Heart right ventricle (tissue), 16 donors: Measurements from ENCODE around the gene BICDL2. TPM values are rescaled to one million over a fixed set of nuclear protein-coding genes. Genes with fewer than 3 reads are reported as not detected.

Experiments used
- ATAC-seq, 8 donors: fragments of 200-7000 bp; cut with Tn5 transposase; one replicate each; pipeline ENCODE4 v1.9.1; 2020; ENCODE audit warnings: mild to moderate bottlenecking in 8 of 8, moderate library complexity in 8 of 8, moderate number of reproducible peaks in 1 of 8
- DNase-seq, 2 donors: peaks; one replicate each; pipeline ENCODE4 v3.0.0-alpha.2; 2020
- H3K27ac ChIP-seq, 10 donors: fragments of 200-600 bp; sonication (generic) in 2 of 10; one replicate each; pipeline versions ENCODE4 v1.5.0 to v1.8.0; 2020 to 2022; ENCODE audit warnings: mild to moderate bottlenecking in 3 of 10
- H3K27me3 ChIP-seq, 7 donors: fragments of 200-600 bp; one replicate each; pipeline ENCODE4 v1.8.0; 2021 to 2022; ENCODE audit warnings: mild to moderate bottlenecking in 2 of 7
- H3K36me3 ChIP-seq, 9 donors: fragments of 200-600 bp; sonication (generic) in 1 of 9; one replicate each; pipeline versions ENCODE4 v1.5.0 to v1.8.0; 2020 to 2022; ENCODE audit warnings: mild to moderate bottlenecking in 2 of 9
- H3K4me1 ChIP-seq, 9 donors: fragments of 200-600 bp; sonication (generic) in 1 of 9; one replicate each; pipeline versions ENCODE4 v1.5.0 to v1.8.0; 2020 to 2022; ENCODE audit warnings: mild to moderate bottlenecking in 4 of 9
- H3K4me3 ChIP-seq, 10 donors: fragments of 200-600 bp; sonication (generic) in 2 of 10; one replicate each; pipeline versions ENCODE4 v1.5.0 to v1.8.0; 2020 to 2022; ENCODE audit warnings: mild to moderate bottlenecking in 7 of 10, moderate library complexity in 2 of 10
- H3K9me3 ChIP-seq, 11 donors: fragments of 200-600 bp in 10 of 11; sonication (generic) in 2 of 11; one replicate each; pipeline versions ENCODE4 v1.5.0 to v1.8.0; 2013 to 2022; ENCODE audit warnings: mild to moderate bottlenecking in 2 of 11, control low read depth in 1 of 11, moderate library complexity in 1 of 11
- WGBS, 2 donors: extraction: QIAGEN DNeasy Blood & Tissue Kit; methylation state at CpG; one replicate each; pipeline ENCODE4 v1.1.7; 2013; ENCODE audit warnings: inconsistent platforms in 1 of 2; 5-methylcytosine and 5-hydroxymethylcytosine counted together
- intact Hi-C, 10 donors: fragments of 100-400 bp; cut with DNase I; formaldehyde crosslinking; loops; one replicate each; pipeline versions ENCODE4 v1.11.1 to v1.14.2; 2022
- polyA plus RNA-seq, 2 donors: library from polyadenylated mRNA; stranded (reverse); fragments of 200-250 nt; gene quantifications; one replicate each; pipeline ENCODE4 v1.2.3, GENCODE V29; 2013
- total RNA-seq, 10 donors: library from RNA; stranded (reverse); fragmentation: NEBNext Ultra II Directional in 3 of 10; extraction: Animal tissue kit (Norgen Biotek cat#: 25700) in 3 of 10; gene quantifications; one replicate each; pipeline versions ENCODE4 v1.2.1 to v1.2.4, GENCODE V29; 2021 to 2023
- TF ChIP-seq, protein P1 (sequence below), 9 donors: fragments of 200-600 bp; sonication (generic) in 2 of 9; IDR thresholded peaks; one replicate each; pipeline versions ENCODE4 v1.5.0 to v1.8.0; 2021 to 2022; ENCODE audit warnings: antibody characterized with exemption in 9 of 9, mild to moderate bottlenecking in 5 of 9, moderate library complexity in 1 of 9
- donor health status: Arrhythmogenic right ventricular cardiomyopathy.
- donor health status: ischemic (EF 13 %, LVEDD 7.1; RV severe dilation, severe dysfunction).
- donor health status: healthy with polysubstance abuse.
- donor health status: DM: no; HTN: yes; CAD: no.
- donor health status: DM: no; HTN: no; CAD: no.
- donor health status: ischemic (EF 25% LVEDD 6.9; RV normal size, moderate dysfunction).
- donor health status: ischemic (EF 25% LVEDD 5.7; RV mildly dilated, moderate dysfunction).
- donor health status: healthy.
- donor health status: DM: yes; HTN: yes; CAD: no.
- donor health status: Ischemic cardiomyopathy.
- donor health status: ischemic (EF 35%, LVEDD 5.7; RV mildly dilated, moderate dysfunction).
- donor health status: nonischemic (EF 11% LVEDD 7.7; RV severe dilation, severe dysfunction).
- donor health status: DM: yes; HTN: yes; CAD: no.
- donor health status: PGD.
- donor health status: ischemic (EF 29% LVEDD 5.4; RV normal size, mild dysfunction).
- donor health status: nonischemic (EF 23%, LVEDD 6.1; RV moderate dilation, normal function).

The BICDL2 gene
- total and polyA plus RNA-seq, 12 donors = 0.04 TPM; not detected in 11

DNA sequence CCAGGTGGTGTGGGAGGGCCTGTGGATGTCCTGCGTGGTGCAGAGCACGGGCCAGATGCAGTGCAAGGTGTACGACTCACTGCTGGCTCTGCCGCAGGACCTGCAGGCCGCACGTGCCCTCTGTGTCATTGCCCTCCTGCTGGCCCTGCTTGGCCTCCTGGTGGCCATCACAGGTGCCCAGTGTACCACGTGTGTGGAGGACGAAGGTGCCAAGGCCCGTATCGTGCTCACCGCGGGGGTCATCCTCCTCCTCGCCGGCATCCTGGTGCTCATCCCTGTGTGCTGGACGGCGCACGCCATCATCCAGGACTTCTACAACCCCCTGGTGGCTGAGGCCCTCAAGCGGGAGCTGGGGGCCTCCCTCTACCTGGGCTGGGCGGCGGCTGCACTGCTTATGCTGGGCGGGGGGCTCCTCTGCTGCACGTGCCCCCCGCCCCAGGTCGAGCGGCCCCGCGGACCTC is 23.2 kb downstream of the BICDL2 start:
- DNase-seq = no peak
- intact Hi-C loops = no loop called here
- no peak for ATAC-seq
- Histone ChIP-seq H3K36me3 (no peaks in the 10 kb centered on the region), H3K4me1 (peaks cover 0 to 11% (median 7%) of the 10 kb centered on the region in 9 donors), H3K4me3 (no peak overlapping the region), H3K27ac (no peak overlapping the region), H3K9me3 (no peaks in the 10 kb centered on the region), H3K27me3 (peaks cover 19 to 94% (median 73%) of the 10 kb centered on the region in 7 donors)
- TF ChIP-seq, protein P1, sequence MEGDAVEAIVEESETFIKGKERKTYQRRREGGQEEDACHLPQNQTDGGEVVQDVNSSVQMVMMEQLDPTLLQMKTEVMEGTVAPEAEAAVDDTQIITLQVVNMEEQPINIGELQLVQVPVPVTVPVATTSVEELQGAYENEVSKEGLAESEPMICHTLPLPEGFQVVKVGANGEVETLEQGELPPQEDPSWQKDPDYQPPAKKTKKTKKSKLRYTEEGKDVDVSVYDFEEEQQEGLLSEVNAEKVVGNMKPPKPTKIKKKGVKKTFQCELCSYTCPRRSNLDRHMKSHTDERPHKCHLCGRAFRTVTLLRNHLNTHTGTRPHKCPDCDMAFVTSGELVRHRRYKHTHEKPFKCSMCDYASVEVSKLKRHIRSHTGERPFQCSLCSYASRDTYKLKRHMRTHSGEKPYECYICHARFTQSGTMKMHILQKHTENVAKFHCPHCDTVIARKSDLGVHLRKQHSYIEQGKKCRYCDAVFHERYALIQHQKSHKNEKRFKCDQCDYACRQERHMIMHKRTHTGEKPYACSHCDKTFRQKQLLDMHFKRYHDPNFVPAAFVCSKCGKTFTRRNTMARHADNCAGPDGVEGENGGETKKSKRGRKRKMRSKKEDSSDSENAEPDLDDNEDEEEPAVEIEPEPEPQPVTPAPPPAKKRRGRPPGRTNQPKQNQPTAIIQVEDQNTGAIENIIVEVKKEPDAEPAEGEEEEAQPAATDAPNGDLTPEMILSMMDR (IDR thresholded peaks at IDR 0.05) = no peak
- WGBS, 2 donors = 39 to 55% methylated on average over 27 of the region's 27 CpGs

DNA sequence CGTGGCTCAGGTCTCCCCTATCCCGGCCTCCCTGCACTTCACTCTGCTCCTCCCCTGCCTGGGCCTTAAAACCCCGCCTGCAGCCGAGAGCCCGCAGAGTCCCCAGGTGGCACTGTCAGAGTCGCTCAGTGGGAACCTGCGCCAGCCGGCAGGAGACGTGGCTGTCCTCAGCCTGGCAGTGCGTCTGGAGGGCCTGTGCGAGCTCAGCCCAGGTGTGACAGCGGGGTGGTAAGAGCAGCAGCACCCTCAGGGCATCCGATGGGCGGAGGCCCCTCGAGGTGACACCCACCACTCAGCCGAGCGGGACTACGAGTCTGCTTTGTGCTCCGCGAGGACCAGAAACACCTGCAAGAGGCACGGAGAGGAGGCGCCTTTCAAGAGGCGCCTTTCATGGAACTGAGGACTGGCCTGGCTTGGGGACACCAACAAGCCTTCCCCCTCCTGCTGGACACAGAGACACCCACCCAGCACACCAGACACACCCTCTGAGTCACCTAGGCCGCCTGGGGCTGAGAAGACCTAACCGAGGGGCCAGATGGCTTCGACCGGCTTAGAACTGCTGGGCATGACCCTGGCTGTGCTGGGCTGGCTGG is 23.8 kb downstream of the BICDL2 start, which contains the start of gene CLDN9:
Gene CLDN9, plus strand, starts transcription at position 96 of the 593 bp plus-strand sequence. Its CDS starts 440 bp downstream, at position 536.
- peak in 2 of 8 donors; percentile 6 to 34 for ATAC-seq
- Histone ChIP-seq H3K36me3 (no peaks in the 10 kb centered on the region), H3K4me1 (peaks cover 0 to 11% (median 4%) of the 10 kb centered on the region in 9 donors), H3K9me3 (no peaks in the 10 kb centered on the region), H3K27ac (no peak within 1 kb of the TSS), H3K27me3 (peaks cover 18 to 94% (median 73%) of the 10 kb centered on the region in 7 donors), H3K4me3 (no peak within 1 kb of the TSS)
- TF ChIP-seq, protein P1 (IDR thresholded peaks at IDR 0.05) = no peak
- WGBS, 2 donors = 35 to 40% methylated on average over 27 of the region's 27 CpGs
- intact Hi-C loops = no loop called here
- DNase-seq = no peak

DNA sequence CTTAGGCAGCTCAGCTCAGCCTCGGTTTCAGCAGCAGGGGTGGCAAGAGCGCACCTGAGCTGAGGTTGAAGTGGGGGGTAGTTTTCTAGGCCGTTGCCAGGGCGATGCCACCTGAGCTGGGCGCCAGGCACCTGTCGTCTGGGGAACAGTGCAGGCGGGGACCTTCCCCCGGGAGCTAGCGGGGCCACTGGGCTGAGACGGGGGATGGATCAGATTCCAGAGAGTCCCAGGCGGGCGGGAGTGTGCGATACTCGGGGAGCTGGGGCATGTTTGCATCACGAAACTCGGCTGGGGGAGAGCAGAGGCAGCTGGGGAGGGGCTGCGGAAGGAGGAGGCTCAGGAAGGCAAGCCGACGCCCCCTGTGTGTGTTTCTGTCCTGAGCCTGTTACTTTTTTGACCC is 24.5 kb downstream of the BICDL2 start:
- DNase-seq (no peak), ATAC-seq (no peak)
- intact Hi-C loops = no loop called here
- Histone ChIP-seq H3K27me3 (peaks cover 11 to 94% (median 73%) of the 10 kb centered on the region in 7 donors), H3K4me1 (peaks cover 0 to 16% (median 0%) of the 10 kb centered on the region in 9 donors), H3K4me3 (no peak overlapping the region), H3K36me3 (no peaks in the 10 kb centered on the region), H3K27ac (no peak overlapping the region), H3K9me3 (no peaks in the 10 kb centered on the region)
- 5 to 9% methylated on average over 19 of the region's 19 CpGs for WGBS, 2 donors
- TF ChIP-seq, protein P1 (IDR thresholded peaks at IDR 0.05) = no peak

DNA sequence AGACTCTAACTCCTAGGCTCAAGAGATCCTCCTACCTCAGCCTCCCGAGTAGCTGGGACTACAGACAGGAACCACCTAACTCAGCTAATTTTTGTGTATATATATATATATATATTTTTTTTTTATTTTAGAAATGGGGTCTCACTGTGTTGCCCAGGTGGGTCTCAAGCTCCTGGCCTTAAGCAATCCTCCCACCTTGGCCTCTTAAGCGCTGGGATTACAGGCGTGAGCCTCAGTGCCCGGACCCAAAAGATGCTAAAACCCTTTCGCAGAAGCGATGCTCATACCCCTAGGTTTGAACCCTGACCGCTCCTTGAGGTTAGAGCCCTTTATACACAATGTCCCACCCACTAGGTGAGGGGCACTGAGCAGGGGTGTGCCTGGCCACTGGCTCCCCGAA is 26.2 kb downstream of the BICDL2 start:
- WGBS, 2 donors = 89 to 92% methylated on average over 8 of the region's 8 CpGs
- DNase-seq (no peak), ATAC-seq (no peak)
- Histone ChIP-seq H3K27me3 (peaks cover 8 to 95% (median 83%) of the 10 kb centered on the region in 7 donors), H3K36me3 (peaks cover 0 to 4% (median 0%) of the 10 kb centered on the region in 9 donors), H3K4me1 (peaks cover 0 to 26% (median 0%) of the 10 kb centered on the region in 9 donors), H3K9me3 (no peaks in the 10 kb centered on the region), H3K4me3 (no peak overlapping the region), H3K27ac (no peak overlapping the region)
- TF ChIP-seq, protein P1 (IDR thresholded peaks at IDR 0.05) = no peak
- intact Hi-C loops = no loop called here
